A673 (cell line): ENCODE measurements around the gene DLL1. TPM values are rescaled to one million over a fixed set of nuclear protein-coding genes. Genes with fewer than 3 reads are reported as not detected.
A peak's percentile ranks its signal among the peaks of the same experiment; 100 is the strongest.

Experiments
- BruUV-seq: library from RNA; stranded (reverse); fragments of 400-500 nt; replicated peaks from 2 replicates; lab custom pipeline; 2021; lab: Mats Ljungman, UMichigan
- CTCF ChIA-PET: fragments of 300-600 bp; sonication (Branson Sonifier 250); formaldehyde crosslinking; loops from one replicate; lab custom pipeline; 2022; ENCODE audit warnings: antibody characterized with exemption; lab: Charles Lee
- POLR2A ChIA-PET: fragments of 300-600 bp; sonication (Branson Sonifier 250); formaldehyde crosslinking; loops from one replicate; lab custom pipeline; 2022; ENCODE audit warnings: antibody characterized with exemption; ENCODE audit not compliant: low non-redundant PET; lab: Charles Lee
- DNase-seq: peaks from one replicate; pipeline ENCODE4 v3.0.0-alpha.2; 2015; ENCODE audit warnings: low spot score
- H3K27ac ChIP-seq: fragments of 200-600 bp; sonication (generic); 2 replicates; pipeline ENCODE4 v1.5.1; 2016; ENCODE audit warnings: mixed run types, low read depth, mild to moderate bottlenecking, mixed read lengths, antibody characterized with exemption, low read length; ENCODE audit not compliant: poor library complexity, severe bottlenecking
- H3K27me3 ChIP-seq: fragments of 200-600 bp; sonication (generic); replicated peaks from 2 replicates; pipeline ENCODE4 v1.6.1; 2017; ENCODE audit warnings: mixed run types, low read depth, mild to moderate bottlenecking, mixed read lengths, antibody characterized with exemption, low read length; ENCODE audit not compliant: insufficient read depth, poor library complexity
- H3K36me3 ChIP-seq: fragments of 200-600 bp; sonication (generic); 2 replicates; pipeline ENCODE4 v1.6.1; 2016; ENCODE audit warnings: mixed run types, mild to moderate bottlenecking, mixed read lengths, antibody characterized with exemption, low read length; ENCODE audit not compliant: insufficient read depth, poor library complexity, severe bottlenecking
- H3K4me1 ChIP-seq: fragments of 200-600 bp; sonication (generic); 2 replicates; pipeline ENCODE4 v1.6.1; 2017; ENCODE audit warnings: mixed run types, mild to moderate bottlenecking, mixed read lengths, antibody characterized with exemption, low read length; ENCODE audit not compliant: insufficient read depth, poor library complexity, severe bottlenecking
- H3K4me3 ChIP-seq: fragments of 200-600 bp; sonication (generic); 2 replicates; pipeline ENCODE4 v1.5.1; 2016; ENCODE audit warnings: low read depth, mixed run types, mild to moderate bottlenecking, mixed read lengths, low read length; ENCODE audit not compliant: poor library complexity, severe bottlenecking
- H3K9me3 ChIP-seq: fragments of 200-600 bp; sonication (generic); 2 replicates; pipeline ENCODE4 v1.6.1; 2016; ENCODE audit warnings: mixed run types, low read depth, mild to moderate bottlenecking, mixed read lengths, antibody characterized with exemption, low read length; ENCODE audit not compliant: poor library complexity, severe bottlenecking
- CTCF ChIP-seq: fragments of 300-800, 200-600 bp; sonication (generic); conservative IDR thresholded peaks from 2 replicates; pipeline ENCODE4 v1.5.1; 2017; ENCODE audit warnings: low read depth, mild to moderate bottlenecking, antibody characterized with exemption, low read length, moderate library complexity, mixed read lengths
- EZH2 ChIP-seq: fragments of 200-600 bp; sonication (generic); IDR thresholded peaks from 2 replicates; pipeline ENCODE4 v1.6.1; 2017; ENCODE audit warnings: borderline replicate concordance, low read depth, mild to moderate bottlenecking, mixed read lengths, antibody characterized with exemption, low read length; ENCODE audit not compliant: poor library complexity, severe bottlenecking
- intact Hi-C: fragments of 100-400 bp; cut with micrococcal nuclease; formaldehyde crosslinking; loops from one replicate; pipeline ENCODE4 v1.10.0; 2022; ENCODE audit not compliant: unreplicated experiment
- total RNA-seq: library from RNA; stranded (reverse); gene quantifications from 2 replicates; pipeline ENCODE4 v1.2.3, GENCODE V29; 2021

DLL1 gene
- total RNA-seq, 1 experiment from 2014 or later: 1.2 TPM

GRCh38 chr6:170317718-170318117 is 26.8 kb upstream of the DLL1 start:
- BruUV-seq: TSS peak; percentile 23

GRCh38 chr6:170317076-170317475 is 26.2 kb upstream of the DLL1 start:
- DNase-seq: no peak
- POLR2A ChIA-PET: no interaction called here
- Histone ChIP-seq H3K4me3 (no peak overlapping the region), H3K36me3 (peaks cover 5% of the 10 kb centered on the region), H3K9me3 (no peaks in the 10 kb centered on the region), H3K27ac (no peak overlapping the region), H3K4me1 (no peaks in the 10 kb centered on the region), H3K27me3 (no peaks in the 10 kb centered on the region)
- intact Hi-C loops: no loop called here
- CTCF ChIA-PET: no interaction called here
- no TSS peak for BruUV-seq
- TF ChIP-seq EZH2: no peak
- no peak for TF ChIP-seq CTCF

More at GRCh38 chr6:170317718-170318117, 26.8 kb upstream of the DLL1 start:
- ChIA-PET CTCF (no interaction called here), POLR2A (no interaction called here)
- no peaks in the 10 kb centered on the region for H3K4me1 ChIP-seq
- no peak overlapping the region for H3K4me3 ChIP-seq
- no peaks in the 10 kb centered on the region for H3K9me3 ChIP-seq
- peaks cover 6% of the 10 kb centered on the region for H3K36me3 ChIP-seq
- TF ChIP-seq EZH2 (no peak), CTCF (no peak)
- no peak overlapping the region for H3K27ac ChIP-seq
- intact Hi-C loops: no loop called here
- no peaks in the 10 kb centered on the region for H3K27me3 ChIP-seq
- DNase-seq: no peak

- intact Hi-C loops: no loop called here
- H3K4me3 ChIP-seq: no peak overlapping the region
- H3K4me1 ChIP-seq: no peaks in the 10 kb centered on the region
- BruUV-seq: no TSS peak
- no peak overlapping the region for H3K27ac ChIP-seq
- no peak for DNase-seq
- no peaks in the 10 kb centered on the region for H3K27me3 ChIP-seq
- TF ChIP-seq EZH2 (no peak), CTCF (no peak)
- ChIA-PET CTCF (no interaction called here), POLR2A (no interaction called here)
- peaks cover 5% of the 10 kb centered on the region for H3K36me3 ChIP-seq
- no peaks in the 10 kb centered on the region for H3K9me3 ChIP-seq
These were observed 25.2 kb upstream of the DLL1 start for GRCh38 chr6:170316071-170316470.
